Erythroblast (primary cell): ENCODE results near the gene CCNQ.
"Not testable (repeated sequence)": the region's sequence is repeated elsewhere in the genome, so short reads cannot be mapped to it uniquely, and the experiment has no call there.

ENCODE experiments used
- DNase-seq, 2 experiments: peaks; one replicate each; lab custom pipeline; 2025; lab: John Stamatoyannopoulos, UW
- GATA1 ChIP-seq: IDR thresholded peaks from 2 replicates; pipeline ENCODE4 v1.6.1; 2011; ENCODE audit warnings: low read depth, mild to moderate bottlenecking, control low read depth, low read length, moderate library complexity
- POLR2A ChIP-seq: IDR thresholded peaks from 2 replicates; pipeline ENCODE4 v1.6.1; 2011; ENCODE audit warnings: mild to moderate bottlenecking, low read length

The CCNQ gene

GRCh38 chrX:153621949-153622598, 23.1 kb upstream of the CCNQ start:
- DNase-seq: no peak

GRCh38 chrX:153620576-153620975, 21.6 kb upstream of the CCNQ start:
- no peak for TF ChIP-seq POLR2A
- no peak for TF ChIP-seq GATA1
- DNase-seq: no peak

More at GRCh38 chrX:153621949-153622598, 23.1 kb upstream of the CCNQ start:
- TF ChIP-seq GATA1 (no peak), POLR2A (no peak)

- DNase-seq: no peak
- TF ChIP-seq GATA1 (no peak), POLR2A (no peak)
Measured at GRCh38 chrX:153614818-153615217, 15.9 kb upstream of the CCNQ start.

- TF ChIP-seq GATA1: no peak
- no peak for TF ChIP-seq POLR2A
Measured at GRCh38 chrX:153612413-153612812, 13.5 kb upstream of the CCNQ start.

GRCh38 chrX:153611298-153612095, 12.6 kb upstream of the CCNQ start:
- TF ChIP-seq GATA1: no peak
- TF ChIP-seq POLR2A: no peak
- no peak for DNase-seq

More at GRCh38 chrX:153612413-153612812, 13.5 kb upstream of the CCNQ start:
- DNase-seq: no peak

- no peak for DNase-seq
- TF ChIP-seq POLR2A (no peak), GATA1 (no peak)
Measured at GRCh38 chrX:153610836-153611213, 11.9 kb upstream of the CCNQ start.

GRCh38 chrX:153609917-153610835, 11.2 kb upstream of the CCNQ start:
- peak; percentile 66 to 77 for DNase-seq
- no peak for TF ChIP-seq POLR2A
- no peak for TF ChIP-seq GATA1

- no peak for TF ChIP-seq POLR2A
- TF ChIP-seq GATA1: no peak
- no peak for DNase-seq
Measured at GRCh38 chrX:153608806-153609205, 9.9 kb upstream of the CCNQ start.

- no peak for TF ChIP-seq GATA1
- TF ChIP-seq POLR2A: no peak
- no peak for DNase-seq
Measured at GRCh38 chrX:153608376-153608775, 9.4 kb upstream of the CCNQ start.

GRCh38 chrX:153606503-153606902, 7.6 kb upstream of the CCNQ start:
- DNase-seq: no peak
- no peak for TF ChIP-seq POLR2A
- no peak for TF ChIP-seq GATA1

GRCh38 chrX:153604666-153605380, 5.9 kb upstream of the CCNQ start:
- DNase-seq: not testable (repeated sequence)

- TF ChIP-seq POLR2A (no peak), GATA1 (no peak)
- DNase-seq: no peak
Measured at GRCh38 chrX:153603131-153603656, 4.3 kb upstream of the CCNQ start.

- no peak for TF ChIP-seq GATA1
- no peak for TF ChIP-seq POLR2A
- no peak for DNase-seq
Measured at GRCh38 chrX:153602601-153603000, 3.7 kb upstream of the CCNQ start.
